GM12865 (cell line): ENCODE data around the gene NLRC4.
"Not testable (repeated sequence)": the region's sequence is repeated elsewhere in the genome, so short reads cannot be mapped to it uniquely, and the experiment has no call there.

ENCODE experiments used
- DNase-seq: peaks from one replicate; pipeline ENCODE4 v3.0.0; 2010; ENCODE audit warnings: low read depth
- H3K4me3 ChIP-seq: 2 replicates; pipeline ENCODE4 v1.5.1; 2011; ENCODE audit warnings: mild to moderate bottlenecking, low read depth, low read length, control low read depth
- CTCF ChIP-seq: IDR thresholded peaks from 2 replicates; pipeline ENCODE4 v1.5.1; 2011; ENCODE audit warnings: low read length, control low read depth, low read depth, inconsistent platforms; ENCODE audit not compliant: insufficient read depth; ENCODE audit errors: missing control alignments

NLRC4 gene

DNA sequence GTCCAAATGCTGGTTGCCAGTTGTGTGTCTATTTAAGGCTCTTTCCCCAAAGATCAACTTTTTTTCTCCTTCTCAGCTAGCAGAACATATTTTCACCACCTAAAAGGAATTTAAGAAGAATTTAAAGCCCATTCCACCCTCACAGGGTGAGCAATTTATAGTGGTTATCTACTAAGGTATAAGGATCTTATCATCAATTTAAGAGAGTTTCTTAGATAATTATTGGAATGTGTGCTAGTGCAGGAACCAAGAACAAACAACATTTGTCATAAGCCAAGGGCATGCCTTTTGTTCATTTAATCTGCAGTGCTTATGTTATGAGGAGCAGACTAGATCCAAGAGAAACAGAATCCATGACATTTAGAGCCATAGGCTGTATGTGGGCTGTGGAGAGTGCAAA is 37.2 kb downstream of the NLRC4 start:
- TF ChIP-seq CTCF: no peak
- no peak overlapping the region for H3K4me3 ChIP-seq
- no peak for DNase-seq

DNA sequence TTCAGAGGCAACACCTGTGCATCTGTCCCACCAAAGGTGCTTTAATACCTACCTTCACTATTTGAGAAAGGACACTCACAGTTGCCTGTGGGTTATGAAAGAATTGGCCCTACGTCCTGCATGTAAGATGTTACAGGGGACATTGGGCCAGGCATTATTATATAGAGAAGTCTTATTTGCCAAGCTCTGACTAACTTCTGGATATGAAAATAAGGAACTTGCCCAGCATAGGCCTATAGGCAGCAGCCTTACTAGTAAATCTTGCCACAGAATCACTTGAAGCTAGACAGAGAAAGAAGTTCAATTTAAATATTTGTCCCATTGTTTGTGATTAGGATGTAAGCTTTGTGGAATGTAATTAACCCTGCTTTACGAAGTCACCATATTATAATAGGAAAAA is 41.7 kb downstream of the NLRC4 start:
- DNase-seq: no peak
- no peak for TF ChIP-seq CTCF

GRCh38 chr2:32220445-32220844 is 44.2 kb downstream of the NLRC4 start:
- H3K4me3 ChIP-seq: no peak overlapping the region
- TF ChIP-seq CTCF: no peak
- DNase-seq: no peak

More for the DNA sequence above, 41.7 kb downstream of the NLRC4 start:
- H3K4me3 ChIP-seq: no peak overlapping the region

DNA sequence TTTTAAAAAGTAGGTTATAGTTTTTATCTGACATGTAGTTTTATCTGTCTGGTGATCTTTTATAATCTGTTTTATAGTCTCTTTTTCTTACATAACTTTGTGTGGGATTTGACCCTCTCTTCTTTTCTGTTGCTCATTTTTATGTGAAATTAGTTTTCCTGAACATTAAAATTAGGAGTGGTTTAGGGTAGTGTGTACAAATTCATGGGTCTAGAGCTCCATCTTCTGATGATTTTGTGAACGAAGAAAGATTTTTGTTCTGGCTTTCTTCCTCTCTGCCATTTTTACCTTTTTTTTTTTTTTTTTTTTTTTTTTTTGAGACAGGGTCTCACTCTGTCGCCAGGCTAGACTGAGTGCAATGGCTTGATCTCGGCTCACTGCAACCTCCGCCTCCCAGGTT is 52.4 kb downstream of the NLRC4 start:
- no peak overlapping the region for H3K4me3 ChIP-seq
- no peak for DNase-seq
- TF ChIP-seq CTCF: no peak

DNA sequence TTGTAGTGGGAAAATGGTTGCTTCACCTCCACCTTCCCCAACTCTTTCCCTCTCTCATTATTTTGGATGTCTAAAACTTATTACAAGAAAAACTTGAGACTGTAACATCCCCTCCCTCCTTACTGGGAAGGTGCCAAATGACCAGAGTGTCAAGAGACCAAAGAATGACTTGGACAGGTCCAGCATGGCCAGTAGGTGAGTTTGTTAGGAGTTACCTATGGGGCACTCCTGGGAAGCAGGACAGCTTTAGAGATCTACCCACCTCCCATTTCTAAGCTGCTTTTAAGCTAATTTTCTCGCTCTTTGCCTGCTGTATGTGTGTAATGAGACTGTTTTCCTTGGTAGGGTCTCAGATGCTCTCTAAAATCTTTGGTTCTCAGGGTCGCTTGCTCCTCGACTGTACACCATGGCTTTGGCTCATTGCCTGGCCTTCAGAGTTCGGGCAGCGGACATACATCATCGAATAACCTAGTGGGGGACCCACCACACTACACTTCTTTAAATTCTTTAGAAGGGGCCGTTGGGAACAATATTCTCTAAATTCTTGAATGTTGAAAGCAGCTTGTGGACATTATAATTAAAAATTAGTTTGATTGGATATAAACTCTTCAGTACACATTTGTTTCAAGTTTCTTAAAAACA is 53.8 kb downstream of the NLRC4 start:
- no peak for DNase-seq
- H3K4me3 ChIP-seq: no peak overlapping the region
- TF ChIP-seq CTCF: no peak

GRCh38 chr2:32203428-32203827 is 61.3 kb downstream of the NLRC4 start:
- not testable (repeated sequence) for H3K4me3 ChIP-seq, DNase-seq

GRCh38 chr2:32200814-32201213 is 63.9 kb downstream of the NLRC4 start:
- no peak overlapping the region for H3K4me3 ChIP-seq
- DNase-seq: no peak
- no peak for TF ChIP-seq CTCF
